Lung (tissue), 12 donors: ENCODE data around the gene EPS8. TPM values are rescaled to one million over a fixed set of nuclear protein-coding genes. Genes with fewer than 3 reads are reported as not detected.

Experiments used
- ATAC-seq: fragments of 200-7000 bp; cut with Tn5 transposase; one replicate; pipeline ENCODE4 v1.9.1; 2020; ENCODE audit warnings: moderate number of reproducible peaks; ENCODE audit not compliant: insufficient read depth, low FRiP score
- DNase-seq, 3 donors: peaks; one replicate each; pipeline ENCODE4 v3.0.0-alpha.2; 2013 to 2017
- H3K27ac ChIP-seq, 2 donors: one replicate each; pipeline ENCODE4 v1.5.1; 2013; ENCODE audit warnings: mild to moderate bottlenecking in 2 of 2, moderate library complexity in 2 of 2, control low read depth in 1 of 2, inconsistent platforms in 1 of 2, low read depth in 1 of 2, low read length in 1 of 2
- H3K27me3 ChIP-seq, 3 donors: one replicate each; pipeline ENCODE4 v1.5.1; 2013; ENCODE audit warnings: low read length in 2 of 3; ENCODE audit not compliant: control insufficient read depth in 3 of 3, insufficient read depth in 3 of 3
- H3K36me3 ChIP-seq, 4 donors: one replicate each; pipeline ENCODE4 v1.5.1; 2013; ENCODE audit warnings: low read length in 4 of 4, mild to moderate bottlenecking in 1 of 4, moderate library complexity in 1 of 4; ENCODE audit not compliant: control insufficient read depth in 4 of 4, insufficient read depth in 4 of 4
- H3K4me1 ChIP-seq, 5 donors: one replicate each; pipeline ENCODE4 v1.5.1; 2013; ENCODE audit warnings: low read length in 5 of 5, mild to moderate bottlenecking in 2 of 5, moderate library complexity in 1 of 5; ENCODE audit not compliant: control insufficient read depth in 5 of 5, insufficient read depth in 5 of 5
- H3K4me3 ChIP-seq: one replicate; pipeline ENCODE4 v1.5.1; 2013; ENCODE audit warnings: mild to moderate bottlenecking, control low read depth, moderate library complexity
- H3K9ac ChIP-seq, 2 donors: one replicate each; pipeline ENCODE4 v1.5.1; 2013; ENCODE audit warnings: low read length in 2 of 2, control low read depth in 1 of 2; ENCODE audit not compliant: insufficient read depth in 1 of 2
- H3K9me3 ChIP-seq, 4 donors: one replicate each; pipeline ENCODE4 v1.5.1; 2013; ENCODE audit warnings: low read length in 3 of 4, mild to moderate bottlenecking in 1 of 4, moderate library complexity in 1 of 4; ENCODE audit not compliant: control insufficient read depth in 4 of 4, insufficient read depth in 3 of 4
- CTCF ChIP-seq: IDR thresholded peaks from 2 replicates; pipeline ENCODE4 v1.5.1; 2012; ENCODE audit warnings: mild to moderate bottlenecking; ENCODE audit errors: control extremely low read depth, extremely low read depth
- WGBS, 2 donors: extraction: QIAGEN DNeasy Blood & Tissue Kit; methylation state at CpG; one replicate each; pipeline ENCODE4 v1.1.7; 2013; 5-methylcytosine and 5-hydroxymethylcytosine counted together
- polyA plus RNA-seq, 2 donors: library from polyadenylated mRNA; stranded (reverse); fragments of 200-250 nt; gene quantifications; one replicate each; pipeline ENCODE4 v1.2.1, GENCODE V29; 2013
- total RNA-seq, 2 donors: library from RNA; depleted of rRNA in 1 of 2; stranded (reverse); fragments of >200 nt in 1 of 2; gene quantifications; one replicate each; pipeline ENCODE4 v1.2.1, GENCODE V29; 2014 to 2021
- donor health status: control.
- donor health status: control.
- donor health status: Bipolar disorder and iron deficiency.
- donor health status: healthy.
- donor health status: DM: yes; HTN: yes; CAD: no.

EPS8 gene
- total and polyA plus RNA-seq, 4 donors = 30.1 to 153 (median 48.9) TPM

- WGBS, 2 donors = 93 to 94% methylated on average over 2 of the region's 2 CpGs
- ATAC-seq (no peak), DNase-seq (peak in 2 of 3 donors; percentile 41 to 49)
- Histone ChIP-seq H3K27ac (no peak overlapping the region), H3K9ac (no peak overlapping the region), H3K4me1 (no peaks in the 10 kb centered on the region), H3K27me3 (peaks cover 0 to 4% (median 0%) of the 10 kb centered on the region in 3 donors), H3K4me3 (no peak overlapping the region), H3K36me3 (no peaks in the 10 kb centered on the region), H3K9me3 (no peaks in the 10 kb centered on the region)
- TF ChIP-seq CTCF = peak; percentile 6
Observed at GRCh38 chr12:15772405-15773018, 16.7 kb downstream of the EPS8 start.

GRCh38 chr12:15770581-15770980, 18.6 kb downstream of the EPS8 start:
- peaks cover 0 to 4% (median 0%) of the 10 kb centered on the region in 3 donors for H3K27me3 ChIP-seq
- ATAC-seq (no peak), DNase-seq (no peak)
- no peak overlapping the region for H3K4me3 ChIP-seq
- WGBS, 2 donors = 91 to 100% methylated on average over 1 of the region's 1 CpG
- no peaks in the 10 kb centered on the region for H3K36me3 ChIP-seq
- no peak overlapping the region for H3K9ac ChIP-seq
- no peaks in the 10 kb centered on the region for H3K9me3 ChIP-seq
- H3K27ac ChIP-seq = no peak overlapping the region
- H3K4me1 ChIP-seq = no peaks in the 10 kb centered on the region
- no peak for TF ChIP-seq CTCF

- no peak for ATAC-seq
- no peak overlapping the region for H3K27ac ChIP-seq
Observed at GRCh38 chr12:15770021-15770420, 19.2 kb downstream of the EPS8 start.

More at GRCh38 chr12:15770021-15770420, 19.2 kb downstream of the EPS8 start:
- Histone ChIP-seq H3K27me3 (peaks cover 0 to 4% (median 0%) of the 10 kb centered on the region in 3 donors), H3K9me3 (no peaks in the 10 kb centered on the region), H3K36me3 (no peaks in the 10 kb centered on the region), H3K4me1 (no peaks in the 10 kb centered on the region), H3K4me3 (no peak overlapping the region), H3K9ac (no peak overlapping the region)
- 79 to 82% methylated on average over 3 of the region's 3 CpGs for WGBS, 2 donors
- DNase-seq = no peak
- no peak for TF ChIP-seq CTCF
